Measurements from ENCODE around the gene FEM1A.
"Not testable (repeated sequence)": the region's sequence is repeated elsewhere in the genome, so short reads cannot be mapped to it uniquely, and the experiment has no call there.

The FEM1A gene

GRCh38 chr19:4791183-4792018, at the start of gene FEM1A:
TSS of gene FEM1A (plus strand) at chr19:4791734. CDS start at chr19:4791855, 121 bp downstream.
- peak; percentile 100 for DNase-seq (ENCODE audit: low read depth)

GRCh38 chr19:4742723-4743646, 48.5 kb upstream of the FEM1A start:
- DNase-seq (ENCODE audit: low read depth), result no peak

GRCh38 chr19:4744451-4745174, 46.9 kb upstream of the FEM1A start:
- DNase-seq (ENCODE audit: low read depth), result peak; percentile 93

GRCh38 chr19:4745175-4745574, 46.4 kb upstream of the FEM1A start:
- DNase-seq (ENCODE audit: low read depth), result not testable (repeated sequence)

- no peak for DNase-seq (ENCODE audit: low read depth)
Observed at GRCh38 chr19:4745986-4746385, 45.5 kb upstream of the FEM1A start.

GRCh38 chr19:4748185-4748584, 43.3 kb upstream of the FEM1A start:
- no peak for DNase-seq (ENCODE audit: low read depth)

GRCh38 chr19:4748589-4748988, 42.9 kb upstream of the FEM1A start:
- no peak for DNase-seq (ENCODE audit: low read depth)

- no peak for DNase-seq (ENCODE audit: low read depth)
Observed at GRCh38 chr19:4749870-4750590, 41.5 kb upstream of the FEM1A start.

GRCh38 chr19:4754248-4754647, 37.3 kb upstream of the FEM1A start:
- DNase-seq (ENCODE audit: low read depth), result peak; percentile 41

- no peak for DNase-seq (ENCODE audit: low read depth)
Observed at GRCh38 chr19:4755459-4755858, 36.1 kb upstream of the FEM1A start.

- DNase-seq (ENCODE audit: low read depth), result no peak
Observed at GRCh38 chr19:4758082-4758481, 33.5 kb upstream of the FEM1A start.

- no peak for DNase-seq (ENCODE audit: low read depth)
Observed at GRCh38 chr19:4758659-4759058, 32.9 kb upstream of the FEM1A start.

GRCh38 chr19:4759388-4760284, 31.9 kb upstream of the FEM1A start:
- DNase-seq (ENCODE audit: low read depth), result peak; percentile 86

GRCh38 chr19:4760285-4760650, 31.3 kb upstream of the FEM1A start:
- no peak for DNase-seq (ENCODE audit: low read depth)

- no peak for DNase-seq (ENCODE audit: low read depth)
Observed at GRCh38 chr19:4763021-4763420, 28.5 kb upstream of the FEM1A start.

GRCh38 chr19:4764393-4764660, 27.2 kb upstream of the FEM1A start:
- no peak for DNase-seq (ENCODE audit: low read depth)

- DNase-seq (ENCODE audit: low read depth), result peak; percentile 80
Observed at GRCh38 chr19:4768934-4769777, 22.4 kb upstream of the FEM1A start.

GRCh38 chr19:4772566-4772965, 19.0 kb upstream of the FEM1A start:
- DNase-seq (ENCODE audit: low read depth), result no peak

- DNase-seq (ENCODE audit: low read depth), result no peak
Observed at GRCh38 chr19:4773047-4773640, 18.4 kb upstream of the FEM1A start.

- DNase-seq (ENCODE audit: low read depth), result no peak
Observed at GRCh38 chr19:4774136-4774535, 17.4 kb upstream of the FEM1A start.
